Gastroesophageal sphincter (tissue), 3 donors: ENCODE data around the gene KIF26A.

Source experiments
- POLR2A ChIP-seq, 2 donors: fragments of 450-650 bp; IDR thresholded peaks; one replicate each; pipeline ENCODE4 v1.6.1; 2017; ENCODE audit warnings: antibody characterized with exemption in 2 of 2, mild to moderate bottlenecking in 2 of 2, moderate library complexity in 1 of 2
- POLR2AphosphoS5 ChIP-seq: sonication (generic); formaldehyde crosslinking; IDR thresholded peaks from one replicate; pipeline ENCODE4 v1.6.1; 2017; ENCODE audit warnings: antibody characterized with exemption
- TF ChIP-seq, protein P1 (sequence below), 4 experiments: fragments of 200-600 bp in 2 of 4; fragments of 450-650 bp in 2 of 4; sonication (generic) in 1 of 4; IDR thresholded peaks; one replicate each; pipeline ENCODE4 v1.5.1; 2017 to 2019; ENCODE audit warnings: antibody characterized with exemption in 4 of 4, mild to moderate bottlenecking in 2 of 4, moderate library complexity in 2 of 4

DNA sequence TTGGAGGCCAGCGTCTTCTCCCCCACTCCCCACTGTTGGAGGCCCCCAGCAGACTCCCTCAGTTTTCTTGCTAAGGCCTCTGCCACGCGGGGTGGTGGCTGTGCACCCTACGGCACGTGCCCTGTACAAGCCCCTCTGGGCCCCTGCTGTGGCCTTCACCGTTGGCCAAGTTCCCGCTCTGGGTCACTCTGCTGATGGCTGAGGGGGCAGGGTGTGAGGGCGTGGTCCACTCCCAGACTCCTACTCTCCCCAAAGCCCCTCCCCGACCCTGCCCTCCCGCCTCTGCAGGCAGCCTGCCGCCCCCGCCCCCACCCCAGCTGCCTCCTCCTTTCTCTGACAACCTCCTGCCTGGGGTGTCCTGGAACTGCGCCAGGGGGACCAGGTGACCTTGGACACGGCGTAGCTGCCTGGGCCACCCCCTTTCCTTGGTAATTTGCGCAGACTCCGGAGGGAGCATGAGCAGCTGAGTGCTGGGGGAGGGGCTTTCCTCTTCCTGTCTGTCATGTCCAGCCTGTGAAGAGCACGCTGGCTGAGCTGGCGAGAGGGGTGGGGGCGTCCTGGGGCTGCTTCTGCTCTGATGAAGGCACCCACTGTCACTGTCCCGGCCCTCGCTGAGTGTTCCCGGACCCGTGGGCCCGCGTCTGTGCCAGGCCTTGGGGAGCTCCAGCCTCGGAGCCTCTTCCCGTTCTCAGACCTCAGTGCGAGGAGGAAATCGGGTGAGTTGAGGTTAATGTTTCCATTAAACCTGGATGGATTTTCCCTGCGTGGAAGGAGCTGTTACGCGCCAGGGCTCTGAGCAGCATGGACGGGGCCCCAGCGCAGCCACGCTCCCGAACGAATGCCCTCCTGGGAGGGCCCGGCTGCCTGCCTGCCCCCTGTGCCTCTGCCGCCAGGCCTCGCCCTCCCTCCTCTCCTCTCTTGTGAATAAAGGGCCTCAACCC lies 85.0 kb downstream of the KIF26A start:
- TF ChIP-seq, protein P1, sequence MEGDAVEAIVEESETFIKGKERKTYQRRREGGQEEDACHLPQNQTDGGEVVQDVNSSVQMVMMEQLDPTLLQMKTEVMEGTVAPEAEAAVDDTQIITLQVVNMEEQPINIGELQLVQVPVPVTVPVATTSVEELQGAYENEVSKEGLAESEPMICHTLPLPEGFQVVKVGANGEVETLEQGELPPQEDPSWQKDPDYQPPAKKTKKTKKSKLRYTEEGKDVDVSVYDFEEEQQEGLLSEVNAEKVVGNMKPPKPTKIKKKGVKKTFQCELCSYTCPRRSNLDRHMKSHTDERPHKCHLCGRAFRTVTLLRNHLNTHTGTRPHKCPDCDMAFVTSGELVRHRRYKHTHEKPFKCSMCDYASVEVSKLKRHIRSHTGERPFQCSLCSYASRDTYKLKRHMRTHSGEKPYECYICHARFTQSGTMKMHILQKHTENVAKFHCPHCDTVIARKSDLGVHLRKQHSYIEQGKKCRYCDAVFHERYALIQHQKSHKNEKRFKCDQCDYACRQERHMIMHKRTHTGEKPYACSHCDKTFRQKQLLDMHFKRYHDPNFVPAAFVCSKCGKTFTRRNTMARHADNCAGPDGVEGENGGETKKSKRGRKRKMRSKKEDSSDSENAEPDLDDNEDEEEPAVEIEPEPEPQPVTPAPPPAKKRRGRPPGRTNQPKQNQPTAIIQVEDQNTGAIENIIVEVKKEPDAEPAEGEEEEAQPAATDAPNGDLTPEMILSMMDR (IDR thresholded peaks at IDR 0.05), result no peak
- TF ChIP-seq POLR2AphosphoS5 (no peak), POLR2A (IDR thresholded peaks at IDR 0.05) (no peak)
